Muscle layer of colon (tissue), 2 donors: ENCODE data around the gene ARMH4.

Experiments
- H3K27ac ChIP-seq: one replicate; pipeline ENCODE4 v1.7.0; 2013; ENCODE audit warnings: low read depth, mild to moderate bottlenecking, low read length, moderate library complexity
- H3K27me3 ChIP-seq, 2 donors: one replicate each; pipeline ENCODE4 v1.7.0; 2013; ENCODE audit warnings: low read length in 2 of 2, mild to moderate bottlenecking in 2 of 2; ENCODE audit not compliant: insufficient read depth in 2 of 2, control insufficient read depth in 1 of 2
- H3K36me3 ChIP-seq: one replicate; pipeline ENCODE4 v1.7.0; 2013; ENCODE audit warnings: mild to moderate bottlenecking, low read length; ENCODE audit not compliant: insufficient read depth
- H3K4me1 ChIP-seq: one replicate; pipeline ENCODE4 v1.7.0; 2013; ENCODE audit warnings: mild to moderate bottlenecking, low read length; ENCODE audit not compliant: insufficient read depth
- H3K4me3 ChIP-seq, 2 donors: one replicate each; pipeline ENCODE4 v1.7.0; 2013; ENCODE audit warnings: low read length in 2 of 2, low read depth in 1 of 2, mild to moderate bottlenecking in 1 of 2, moderate library complexity in 1 of 2
- H3K9ac ChIP-seq: one replicate; pipeline ENCODE4 v1.7.0; 2013; ENCODE audit warnings: low read length
- H3K9me3 ChIP-seq: one replicate; pipeline ENCODE4 v1.7.0; 2013; ENCODE audit warnings: mild to moderate bottlenecking, low read length
- donor health status: abdominal sarcoma.
- donor health status: Adenocarcinoma of cecum.

Gene ARMH4

GRCh38 chr14:57981817-57982560 is 170.0 kb downstream of the ARMH4 start:
- H3K9me3 ChIP-seq = no peaks in the 10 kb centered on the region
- H3K27me3 ChIP-seq = no peaks in the 10 kb centered on the region
- no peak overlapping the region for H3K27ac ChIP-seq
- no peak overlapping the region for H3K9ac ChIP-seq
- H3K4me1 ChIP-seq = no peaks in the 10 kb centered on the region
- no peaks in the 10 kb centered on the region for H3K36me3 ChIP-seq
- no peak overlapping the region for H3K4me3 ChIP-seq

DNA sequence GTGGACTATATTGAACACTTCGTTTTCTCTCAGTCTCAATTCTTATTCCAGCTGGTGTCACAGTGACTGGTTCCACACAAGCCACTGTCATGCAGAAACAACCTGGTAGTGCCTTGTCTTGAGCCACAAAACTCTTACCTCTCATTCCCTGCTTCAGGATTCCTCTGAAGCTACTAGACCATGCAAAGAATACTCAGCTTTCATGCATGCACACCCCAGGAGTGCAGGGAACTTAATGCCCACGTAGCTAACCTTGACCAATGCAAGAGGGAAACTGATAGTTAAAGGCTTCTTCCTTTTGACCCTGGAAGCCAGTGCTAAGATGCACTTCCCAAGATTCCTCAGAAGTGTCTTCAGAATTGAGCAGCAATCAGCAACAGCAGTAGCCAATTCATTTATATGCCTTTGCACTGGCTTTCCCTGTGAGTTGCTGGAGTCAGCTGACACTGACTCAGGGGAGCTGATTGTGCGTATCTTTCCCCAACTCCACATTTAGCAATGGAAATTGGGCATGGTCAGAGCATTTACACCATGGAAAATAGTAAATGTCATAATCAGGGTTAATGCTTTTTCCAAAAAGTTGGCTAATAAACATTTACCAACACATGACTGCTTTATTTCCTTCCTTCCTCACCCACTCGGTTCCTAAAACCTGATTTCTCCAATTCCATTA is 172.5 kb downstream of the ARMH4 start:
- Histone ChIP-seq H3K4me3 (no peak overlapping the region), H3K9ac (no peak overlapping the region), H3K4me1 (no peaks in the 10 kb centered on the region), H3K9me3 (no peaks in the 10 kb centered on the region), H3K36me3 (no peaks in the 10 kb centered on the region), H3K27ac (no peak overlapping the region), H3K27me3 (no peaks in the 10 kb centered on the region)

- no peak overlapping the region for H3K27ac ChIP-seq
- H3K9ac ChIP-seq = no peak overlapping the region
- no peaks in the 10 kb centered on the region for H3K9me3 ChIP-seq
- no peaks in the 10 kb centered on the region for H3K36me3 ChIP-seq
- no peak overlapping the region for H3K4me3 ChIP-seq
- no peaks in the 10 kb centered on the region for H3K27me3 ChIP-seq
- H3K4me1 ChIP-seq = no peaks in the 10 kb centered on the region
These were observed 175.3 kb downstream of the ARMH4 start for GRCh38 chr14:57976701-57977100.

DNA sequence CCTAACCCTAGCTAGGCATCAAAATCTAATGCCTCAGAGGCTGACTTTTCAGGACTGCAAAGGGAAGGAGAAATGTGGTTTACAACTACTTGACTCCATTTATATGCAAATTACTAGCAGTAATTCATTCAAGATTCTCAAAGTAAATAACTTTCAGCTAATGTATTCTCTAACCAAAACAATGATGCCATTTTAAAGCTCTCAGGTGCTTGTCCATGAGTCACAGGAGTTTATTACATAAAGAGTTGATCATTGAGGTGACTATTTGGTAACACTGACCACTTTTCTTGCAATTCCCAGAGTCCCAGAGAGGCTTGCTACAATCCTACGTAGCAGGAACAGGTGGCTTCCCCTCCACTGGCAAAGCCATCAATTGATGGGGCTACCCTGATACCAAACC is 177.1 kb downstream of the ARMH4 start:
- no peak overlapping the region for H3K27ac ChIP-seq
- no peaks in the 10 kb centered on the region for H3K27me3 ChIP-seq
- H3K4me3 ChIP-seq = no peak overlapping the region
- no peaks in the 10 kb centered on the region for H3K9me3 ChIP-seq
- H3K4me1 ChIP-seq = no peaks in the 10 kb centered on the region
- no peak overlapping the region for H3K9ac ChIP-seq
- H3K36me3 ChIP-seq = no peaks in the 10 kb centered on the region

- H3K27ac ChIP-seq = no peak overlapping the region
- no peaks in the 10 kb centered on the region for H3K9me3 ChIP-seq
- no peak overlapping the region for H3K4me3 ChIP-seq
- H3K9ac ChIP-seq = no peak overlapping the region
- H3K27me3 ChIP-seq = no peaks in the 10 kb centered on the region
- no peaks in the 10 kb centered on the region for H3K4me1 ChIP-seq
- no peaks in the 10 kb centered on the region for H3K36me3 ChIP-seq
These were observed 181.4 kb downstream of the ARMH4 start for GRCh38 chr14:57970594-57970993.

DNA sequence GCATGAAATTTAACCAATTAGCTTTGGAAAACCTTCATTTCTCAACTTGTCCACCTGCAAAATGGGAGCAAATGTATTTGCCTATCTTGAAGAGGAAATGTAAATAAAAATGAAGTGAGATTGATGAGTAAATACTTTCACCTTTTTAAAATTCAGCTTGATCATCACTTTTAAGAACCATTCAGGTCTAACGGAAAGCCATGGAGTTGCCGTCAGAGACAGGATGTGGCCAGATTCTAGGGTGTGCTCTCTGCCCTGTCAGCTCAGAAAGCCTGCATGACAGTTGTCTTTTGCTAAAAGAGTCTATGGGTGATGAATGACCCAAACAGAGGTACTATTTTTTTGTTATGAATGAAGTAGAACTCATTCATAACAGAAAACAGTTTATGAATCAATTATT is 181.8 kb downstream of the ARMH4 start:
- Histone ChIP-seq H3K27me3 (no peaks in the 10 kb centered on the region), H3K4me3 (no peak overlapping the region), H3K27ac (no peak overlapping the region), H3K9ac (no peak overlapping the region), H3K36me3 (no peaks in the 10 kb centered on the region), H3K4me1 (no peaks in the 10 kb centered on the region), H3K9me3 (no peaks in the 10 kb centered on the region)

GRCh38 chr14:57963071-57963470 is 188.9 kb downstream of the ARMH4 start:
- H3K4me1 ChIP-seq = peaks cover 15% of the 10 kb centered on the region
- no peak overlapping the region for H3K9ac ChIP-seq
- H3K27me3 ChIP-seq = no peaks in the 10 kb centered on the region
- H3K4me3 ChIP-seq = no peak overlapping the region
- H3K9me3 ChIP-seq = no peaks in the 10 kb centered on the region
- no peaks in the 10 kb centered on the region for H3K36me3 ChIP-seq
- H3K27ac ChIP-seq = no peak overlapping the region

- Histone ChIP-seq H3K4me1 (peaks cover 15% of the 10 kb centered on the region), H3K9ac (no peak overlapping the region), H3K27me3 (no peaks in the 10 kb centered on the region), H3K27ac (no peak overlapping the region), H3K9me3 (no peaks in the 10 kb centered on the region), H3K4me3 (no peak overlapping the region), H3K36me3 (no peaks in the 10 kb centered on the region)
These were observed 189.5 kb downstream of the ARMH4 start for GRCh38 chr14:57962325-57963035.

DNA sequence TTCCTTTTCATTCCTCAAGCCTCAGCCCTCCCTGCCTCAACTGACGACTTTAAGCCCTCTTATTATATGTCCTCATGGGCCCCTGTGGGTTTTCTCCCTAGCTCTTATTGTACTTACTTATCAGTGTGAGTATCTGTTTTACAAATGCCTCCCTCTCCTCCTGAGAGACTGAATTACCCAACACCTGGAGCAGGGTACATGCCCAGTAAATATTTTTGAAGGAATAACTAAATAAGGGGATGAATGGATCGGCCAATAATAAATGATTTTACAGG is 190.3 kb downstream of the ARMH4 start:
- no peak overlapping the region for H3K9ac ChIP-seq
- H3K9me3 ChIP-seq = no peaks in the 10 kb centered on the region
- no peak overlapping the region for H3K4me3 ChIP-seq
- no peak overlapping the region for H3K27ac ChIP-seq
- H3K36me3 ChIP-seq = no peaks in the 10 kb centered on the region
- no peaks in the 10 kb centered on the region for H3K27me3 ChIP-seq
- peaks cover 15% of the 10 kb centered on the region for H3K4me1 ChIP-seq

- Histone ChIP-seq H3K27ac (no peak overlapping the region), H3K4me1 (peaks cover 15% of the 10 kb centered on the region), H3K4me3 (no peak overlapping the region), H3K27me3 (no peaks in the 10 kb centered on the region), H3K9ac (no peak overlapping the region), H3K36me3 (no peaks in the 10 kb centered on the region), H3K9me3 (no peaks in the 10 kb centered on the region)
These were observed 190.8 kb downstream of the ARMH4 start for GRCh38 chr14:57960946-57961785.

GRCh38 chr14:57957441-57957840 is 194.6 kb downstream of the ARMH4 start:
- H3K36me3 ChIP-seq = no peaks in the 10 kb centered on the region
- H3K9me3 ChIP-seq = no peaks in the 10 kb centered on the region
- H3K9ac ChIP-seq = no peak overlapping the region
- H3K4me1 ChIP-seq = peaks cover 8% of the 10 kb centered on the region
- no peaks in the 10 kb centered on the region for H3K27me3 ChIP-seq
- no peak overlapping the region for H3K27ac ChIP-seq
- H3K4me3 ChIP-seq = no peak overlapping the region
